ENCODE results near the gene RAD18.

Gene RAD18

GRCh38 chr3:8838765-8839423, 124.4 kb downstream of the RAD18 start:
- no peak for TF ChIP-seq ZFX (IDR thresholded peaks at IDR 0.05; ENCODE audit: borderline replicate concordance)
- TF ChIP-seq CTCF (IDR thresholded peaks at IDR 0.05): no peak
- H3K27ac ChIP-seq: no peak overlapping the region

DNA sequence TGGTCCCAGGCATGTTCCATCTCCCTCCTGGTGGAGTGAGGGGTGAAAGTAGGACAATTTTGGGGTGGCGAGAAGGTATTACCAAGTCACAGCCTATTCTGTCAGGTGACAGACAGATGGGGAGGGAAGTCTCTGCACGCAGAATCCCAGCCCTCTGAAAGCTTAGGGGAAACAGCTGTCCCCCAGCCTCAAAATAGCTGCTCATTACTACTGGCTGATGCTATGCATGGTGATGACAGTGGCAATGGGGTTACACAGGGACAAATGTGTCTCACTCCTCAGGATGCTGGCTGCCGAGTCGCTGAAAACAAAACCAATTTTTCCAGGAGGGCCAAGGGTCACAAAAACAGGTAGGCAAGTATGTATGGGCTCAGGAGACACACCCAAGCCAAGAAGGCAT, 125.0 kb downstream of the RAD18 start:
- TF ChIP-seq CTCF (IDR thresholded peaks at IDR 0.05) (no peak), ZFX (IDR thresholded peaks at IDR 0.05; ENCODE audit: borderline replicate concordance) (no peak)

GRCh38 chr3:8837162-8837561, 126.1 kb downstream of the RAD18 start:
- TF ChIP-seq ZFX (IDR thresholded peaks at IDR 0.05; ENCODE audit: borderline replicate concordance): no peak
- TF ChIP-seq CTCF (IDR thresholded peaks at IDR 0.05): no peak
- H3K27ac ChIP-seq: no peak overlapping the region

More for the DNA sequence above, 125.0 kb downstream of the RAD18 start:
- no peak overlapping the region for H3K27ac ChIP-seq

DNA sequence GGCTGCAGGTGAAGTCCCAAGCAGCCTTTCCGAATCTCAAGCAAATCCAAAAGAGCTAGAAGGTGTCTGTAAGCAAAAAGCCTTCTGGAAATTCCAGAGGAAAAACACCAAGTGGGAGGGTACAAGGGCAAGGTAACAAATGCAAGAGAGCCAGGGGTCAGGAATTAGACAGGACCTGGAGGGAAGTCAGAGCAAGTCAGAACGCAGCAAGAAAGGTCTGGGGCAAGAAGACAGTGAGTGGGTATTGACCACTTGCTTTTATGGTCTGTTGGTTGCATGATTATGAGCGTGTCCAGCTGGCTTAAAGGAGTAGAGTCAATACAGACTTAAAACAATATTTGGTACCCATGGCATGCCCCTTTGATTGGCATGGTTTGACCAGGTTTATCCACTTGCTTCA, 127.2 kb downstream of the RAD18 start:
- TF ChIP-seq CTCF (IDR thresholded peaks at IDR 0.05) (no peak), ZFX (IDR thresholded peaks at IDR 0.05; ENCODE audit: borderline replicate concordance) (no peak)

GRCh38 chr3:8835385-8835784, 127.9 kb downstream of the RAD18 start:
- TF ChIP-seq ZFX (IDR thresholded peaks at IDR 0.05; ENCODE audit: borderline replicate concordance): no peak
- no peak for TF ChIP-seq CTCF (IDR thresholded peaks at IDR 0.05)

More for the DNA sequence above, 127.2 kb downstream of the RAD18 start:
- H3K27ac ChIP-seq: no peak overlapping the region

DNA sequence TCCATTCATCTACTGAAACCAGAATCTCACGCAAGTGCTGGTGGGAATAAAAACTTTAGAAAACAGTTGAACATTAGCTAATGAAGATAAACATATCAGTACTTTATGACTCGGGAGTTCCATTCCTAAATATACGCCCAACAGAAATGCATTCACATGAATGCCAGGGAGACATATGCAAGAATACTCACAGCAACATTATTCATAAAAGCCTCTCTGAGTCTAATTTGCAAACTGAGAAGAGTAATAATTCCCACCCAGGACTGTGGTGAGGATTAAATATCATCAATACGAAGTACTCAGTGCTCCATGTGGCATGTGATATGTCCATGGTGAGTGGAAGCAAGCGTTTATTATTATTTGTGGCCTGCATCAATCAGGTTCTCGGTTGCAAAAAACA, 128.3 kb downstream of the RAD18 start:
- TF ChIP-seq CTCF (IDR thresholded peaks at IDR 0.05): no peak
- TF ChIP-seq ZFX (IDR thresholded peaks at IDR 0.05; ENCODE audit: borderline replicate concordance): no peak
- no peak overlapping the region for H3K27ac ChIP-seq

More at GRCh38 chr3:8835385-8835784, 127.9 kb downstream of the RAD18 start:
- no peak overlapping the region for H3K27ac ChIP-seq

DNA sequence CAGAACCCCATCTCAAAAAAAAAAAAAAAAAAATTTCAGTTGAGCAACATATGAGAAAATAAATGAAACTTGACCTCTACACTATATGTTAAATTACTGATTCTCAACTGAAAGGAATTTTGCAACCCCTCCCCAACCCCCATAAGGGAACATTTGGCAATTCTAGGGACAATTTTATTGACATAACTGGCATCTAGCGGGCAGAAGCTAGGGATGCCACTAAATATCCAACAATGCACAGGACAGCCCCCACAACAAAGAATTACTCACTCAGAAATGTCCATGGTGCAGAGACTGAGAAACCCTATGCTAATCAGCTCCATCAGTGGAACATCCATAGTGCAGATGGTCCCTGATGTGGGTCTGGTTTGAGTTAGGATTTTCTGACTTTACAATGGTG, 135.6 kb downstream of the RAD18 start:
- H3K27ac ChIP-seq: no peak overlapping the region
- no peak for TF ChIP-seq CTCF (IDR thresholded peaks at IDR 0.05)
- no peak for TF ChIP-seq ZFX (IDR thresholded peaks at IDR 0.05; ENCODE audit: borderline replicate concordance)
